ENCODE results near the gene ABCC11. TPM values are rescaled to one million over a fixed set of nuclear protein-coding genes. Genes with fewer than 3 reads are reported as not detected.

The ABCC11 gene
- total RNA-seq, 6 experiments from 2014 or later, result 2.1 to 7.6 (median 3.3) TPM

DNA sequence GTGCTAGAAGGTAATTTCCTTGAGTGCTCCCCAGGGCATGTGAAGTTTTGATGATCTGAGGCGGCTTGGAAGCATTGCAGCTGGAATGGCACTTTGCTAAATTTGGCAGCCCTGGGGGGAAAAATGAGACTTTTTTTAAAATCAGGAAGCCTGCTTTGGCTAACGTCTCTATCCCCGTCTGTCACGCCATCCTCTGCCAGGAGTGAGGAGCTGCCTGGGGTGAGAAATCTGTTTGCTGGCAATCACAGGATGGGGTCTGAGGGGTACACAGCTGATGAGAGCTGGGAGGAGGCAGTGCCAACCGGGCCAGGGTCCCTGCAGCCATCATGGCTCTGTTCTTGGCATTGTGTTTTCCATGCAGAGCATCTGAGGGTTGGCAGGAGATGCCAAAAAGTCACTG, 93.6 kb downstream of the ABCC11 start:
- intact Hi-C loops (cut with DNase I), result loop anchor here in 1 of 2 donors (10.0 kb wide), 1 partner anchor 1009 kb away; the partner anchor contains the start of gene NETO2
- no peaks in the 10 kb centered on the region for H3K36me3 ChIP-seq
- DNase-seq (no peak), ATAC-seq (no peak)
- TF ChIP-seq, protein P1, sequence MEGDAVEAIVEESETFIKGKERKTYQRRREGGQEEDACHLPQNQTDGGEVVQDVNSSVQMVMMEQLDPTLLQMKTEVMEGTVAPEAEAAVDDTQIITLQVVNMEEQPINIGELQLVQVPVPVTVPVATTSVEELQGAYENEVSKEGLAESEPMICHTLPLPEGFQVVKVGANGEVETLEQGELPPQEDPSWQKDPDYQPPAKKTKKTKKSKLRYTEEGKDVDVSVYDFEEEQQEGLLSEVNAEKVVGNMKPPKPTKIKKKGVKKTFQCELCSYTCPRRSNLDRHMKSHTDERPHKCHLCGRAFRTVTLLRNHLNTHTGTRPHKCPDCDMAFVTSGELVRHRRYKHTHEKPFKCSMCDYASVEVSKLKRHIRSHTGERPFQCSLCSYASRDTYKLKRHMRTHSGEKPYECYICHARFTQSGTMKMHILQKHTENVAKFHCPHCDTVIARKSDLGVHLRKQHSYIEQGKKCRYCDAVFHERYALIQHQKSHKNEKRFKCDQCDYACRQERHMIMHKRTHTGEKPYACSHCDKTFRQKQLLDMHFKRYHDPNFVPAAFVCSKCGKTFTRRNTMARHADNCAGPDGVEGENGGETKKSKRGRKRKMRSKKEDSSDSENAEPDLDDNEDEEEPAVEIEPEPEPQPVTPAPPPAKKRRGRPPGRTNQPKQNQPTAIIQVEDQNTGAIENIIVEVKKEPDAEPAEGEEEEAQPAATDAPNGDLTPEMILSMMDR (IDR thresholded peaks at IDR 0.05), result no peak
- no peak for TF ChIP-seq POLR2A (IDR thresholded peaks at IDR 0.05)
- H3K4me1 ChIP-seq, result no peaks in the 10 kb centered on the region
- H3K9me3 ChIP-seq, result peaks cover 0 to 2% (median 0%) of the 10 kb centered on the region in 4 donors
- no peak overlapping the region for H3K27ac ChIP-seq
- WGBS (ENCODE audit: insufficient coverage, low coverage, low lambda C conversion rate, missing lambda C conversion rate), result 70% methylated on average over 2 of the region's 5 CpGs
- H3K4me3 ChIP-seq, result no peak overlapping the region
- H3K27me3 ChIP-seq, result no peaks in the 10 kb centered on the region

DNA sequence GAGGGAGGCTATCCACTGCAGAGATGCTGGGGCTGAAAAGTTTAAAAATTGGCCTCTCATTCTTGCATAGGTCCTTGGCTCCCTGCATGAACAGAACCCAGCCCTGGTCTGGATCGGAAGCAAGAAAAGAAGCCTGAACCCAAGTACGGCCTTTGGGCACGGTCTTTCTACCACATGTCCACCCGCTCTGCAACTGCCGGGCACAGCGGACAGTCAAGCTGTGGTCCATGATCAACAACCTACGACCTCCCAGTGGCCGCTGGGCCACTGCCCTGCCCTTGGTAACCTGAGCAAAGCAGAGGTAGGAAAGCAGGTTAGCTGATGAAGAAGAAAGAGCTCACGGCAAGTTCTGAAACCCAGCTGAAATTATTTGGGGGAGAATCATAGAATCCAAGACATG, 95.1 kb downstream of the ABCC11 start:
- Histone ChIP-seq H3K4me3 (no peak overlapping the region), H3K36me3 (no peaks in the 10 kb centered on the region), H3K27me3 (no peaks in the 10 kb centered on the region), H3K9me3 (peaks cover 0 to 4% (median 0%) of the 10 kb centered on the region in 4 donors), H3K27ac (no peak overlapping the region), H3K4me1 (no peaks in the 10 kb centered on the region)
- 85% methylated on average over 5 of the region's 9 CpGs for WGBS (ENCODE audit: insufficient coverage, low coverage, low lambda C conversion rate, missing lambda C conversion rate)
- TF ChIP-seq, protein P1 (IDR thresholded peaks at IDR 0.05), result no peak
- no peak for TF ChIP-seq POLR2A (IDR thresholded peaks at IDR 0.05)
- intact Hi-C loops (cut with DNase I), result loop anchor here in 1 of 2 donors (10.0 kb wide), 1 partner anchor 1007 kb away; the partner anchor contains the start of gene NETO2
- no peak for DNase-seq
- ATAC-seq, result no peak

DNA sequence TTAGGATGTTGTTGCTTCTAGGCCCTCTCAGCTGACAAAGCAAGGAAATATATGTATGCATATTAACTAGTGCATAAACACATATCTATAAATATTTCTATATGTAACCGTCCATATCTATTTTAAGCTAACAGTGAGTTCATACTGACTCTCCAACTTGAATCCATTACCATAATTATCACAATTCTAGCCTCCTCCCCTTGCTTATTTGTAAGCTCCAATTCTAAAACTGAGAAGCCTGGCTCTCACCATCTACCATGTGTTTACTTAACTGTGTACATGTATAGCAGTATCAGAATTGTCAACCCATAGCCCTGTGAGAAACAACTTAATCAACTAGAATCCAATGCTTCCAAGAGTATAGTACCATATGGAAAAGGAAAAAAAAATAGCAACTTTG, 96.6 kb downstream of the ABCC11 start:
- Histone ChIP-seq H3K4me1 (no peaks in the 10 kb centered on the region), H3K27ac (no peak overlapping the region), H3K9me3 (peaks cover 0 to 4% (median 0%) of the 10 kb centered on the region in 4 donors), H3K4me3 (no peak overlapping the region), H3K36me3 (no peaks in the 10 kb centered on the region), H3K27me3 (no peaks in the 10 kb centered on the region)
- intact Hi-C loops (cut with DNase I), result loop anchor here in 1 of 2 donors (10.0 kb wide), 1 partner anchor 1006 kb away; the partner anchor contains the start of gene NETO2
- WGBS (ENCODE audit: insufficient coverage, low coverage, low lambda C conversion rate, missing lambda C conversion rate), result 27% methylated on average over 1 of the region's 1 CpG
- DNase-seq (no peak), ATAC-seq (no peak)
- TF ChIP-seq, protein P1 (IDR thresholded peaks at IDR 0.05), result no peak
- TF ChIP-seq POLR2A (IDR thresholded peaks at IDR 0.05), result no peak

DNA sequence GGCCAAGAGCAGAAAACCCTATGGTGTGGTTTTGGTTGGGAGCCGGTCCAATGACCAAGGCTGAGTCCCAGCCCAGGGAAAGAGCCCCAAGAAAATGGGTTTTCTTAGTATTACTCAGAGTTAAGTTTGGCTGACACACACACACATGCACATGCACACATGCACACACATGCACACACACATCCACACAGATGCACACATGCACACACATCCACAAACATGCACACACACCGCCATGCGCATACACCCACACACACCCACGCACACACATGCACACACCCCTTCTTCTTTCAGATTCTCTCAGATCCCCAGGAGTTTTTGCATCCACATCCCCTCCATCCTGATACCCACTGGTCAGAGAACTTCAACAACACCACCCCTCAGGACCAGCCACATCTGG, 100.6 kb downstream of the ABCC11 start:
- DNase-seq (no peak), ATAC-seq (no peak)
- H3K27me3 ChIP-seq, result no peaks in the 10 kb centered on the region
- H3K27ac ChIP-seq, result no peak overlapping the region
- H3K36me3 ChIP-seq, result no peaks in the 10 kb centered on the region
- H3K9me3 ChIP-seq, result peaks cover 0 to 4% (median 0%) of the 10 kb centered on the region in 4 donors
- WGBS (ENCODE audit: insufficient coverage, low coverage, low lambda C conversion rate, missing lambda C conversion rate), result 83% methylated on average over 3 of the region's 4 CpGs
- TF ChIP-seq POLR2A (IDR thresholded peaks at IDR 0.05), result no peak
- TF ChIP-seq, protein P1 (IDR thresholded peaks at IDR 0.05), result no peak
- H3K4me1 ChIP-seq, result no peaks in the 10 kb centered on the region
- intact Hi-C loops (cut with DNase I), result loop anchor here in 1 of 2 donors (10.0 kb wide), 1 partner anchor 1112 kb away; no protein-coding TSS in a partner anchor
- no peak overlapping the region for H3K4me3 ChIP-seq

Measured in right lobe of liver (tissue), 6 donors.